Endothelial cell of umbilical vein (primary cell): Measurements from ENCODE around the gene FBXL22. TPM values are rescaled to one million over a fixed set of nuclear protein-coding genes. Genes with fewer than 3 reads are reported as not detected.

Experiments used
- BruUV-seq: library from RNA; stranded (reverse); fragments of 400-500 nt; replicated peaks from 2 replicates; lab custom pipeline; 2021; lab: Mats Ljungman, UMichigan
- CTCF ChIA-PET: fragments of 300-600, 350-600 bp; sonication (Branson Sonifier 250); formaldehyde crosslinking; loops from one replicate; lab custom pipeline; 2021; ENCODE audit warnings: antibody characterized with exemption, inconsistent platforms; lab: Charles Lee
- POLR2A ChIA-PET: fragments of 300-600, 350-600 bp; sonication (Branson Sonifier 250); formaldehyde crosslinking; loops from one replicate; lab custom pipeline; 2021; ENCODE audit warnings: antibody characterized with exemption, inconsistent platforms; lab: Charles Lee
- DNase-seq: peaks from one replicate; pipeline ENCODE4 v3.0.0-alpha.2; 2011; ENCODE audit warnings: low read depth, low spot score
- FAIRE-seq: peaks from 2 replicates; lab custom pipeline; 2011; peaks lifted over from hg19 to GRCh38; lab: Jason Lieb, UNC
- H2AFZ ChIP-seq: 2 replicates; pipeline ENCODE4 v1.6.0; 2012; ENCODE audit warnings: low read depth, low read length, control low read depth, inconsistent platforms
- H3K27ac ChIP-seq: 2 replicates; pipeline ENCODE4 v1.5.1; 2011; ENCODE audit warnings: low read depth, mild to moderate bottlenecking, control low read depth, low read length, moderate library complexity; ENCODE audit not compliant: insufficient read depth
- H3K27me3 ChIP-seq, 2 experiments: 2 replicates each; pipeline versions ENCODE4 v1.6.0 to v1.6.1; 2011; ENCODE audit warnings: low read length in 2 of 2, mixed read lengths in 1 of 2; ENCODE audit not compliant: control insufficient read depth in 2 of 2, insufficient read depth in 2 of 2
- H3K36me3 ChIP-seq, 2 experiments: 2 replicates in 1 of 2; 3 replicates in 1 of 2; pipeline ENCODE4 v1.5.1; 2011; ENCODE audit warnings: low read length in 2 of 2, mild to moderate bottlenecking in 1 of 2, moderate library complexity in 1 of 2; ENCODE audit not compliant: control insufficient read depth in 2 of 2, insufficient read depth in 2 of 2; ENCODE audit errors: extremely low read depth in 1 of 2
- H3K4me1 ChIP-seq: 3 replicates; pipeline ENCODE4 v1.5.1; 2011; ENCODE audit warnings: mild to moderate bottlenecking, low read length; ENCODE audit not compliant: control insufficient read depth, insufficient read depth; ENCODE audit errors: extremely low read depth
- H3K4me2 ChIP-seq: 2 replicates; pipeline ENCODE4 v1.6.1; 2011; ENCODE audit warnings: low read length, control low read depth, mixed read lengths; ENCODE audit not compliant: insufficient read depth
- H3K4me3 ChIP-seq, 3 experiments: fragments of 200-600 bp in 1 of 3; sonication (generic), shearing (Covaris generic) in 1 of 3; replicated peaks in 1 of 3; 2 replicates each; pipeline ENCODE4 v1.5.1; 2011 to 2016; ENCODE audit warnings: control low read depth in 3 of 3, low read length in 3 of 3, mild to moderate bottlenecking in 2 of 3, inconsistent platforms in 1 of 3, low read depth in 1 of 3, moderate library complexity in 1 of 3; ENCODE audit not compliant: insufficient read depth in 1 of 3
- H3K79me2 ChIP-seq: 2 replicates; pipeline ENCODE4 v1.6.0; 2012; ENCODE audit warnings: low read length, inconsistent platforms; ENCODE audit not compliant: control insufficient read depth, insufficient read depth
- H3K9ac ChIP-seq: replicated peaks from 2 replicates; pipeline ENCODE3; 2011; ENCODE audit warnings: low read length, control low read depth; ENCODE audit not compliant: insufficient read depth; ENCODE audit errors: extremely low read depth
- H3K9me1 ChIP-seq: replicated peaks from 3 replicates; pipeline ENCODE4 v1.6.0; 2011; ENCODE audit warnings: mild to moderate bottlenecking, low read length; ENCODE audit not compliant: control insufficient read depth, insufficient read depth; ENCODE audit errors: extremely low read depth
- H3K9me3 ChIP-seq: replicated peaks from 2 replicates; pipeline ENCODE4 v1.5.1; 2012; ENCODE audit warnings: low read length, inconsistent platforms; ENCODE audit not compliant: control insufficient read depth, insufficient read depth
- H4K20me1 ChIP-seq: replicated peaks from 2 replicates; pipeline ENCODE3; 2011; ENCODE audit warnings: mild to moderate bottlenecking, low read length; ENCODE audit not compliant: control insufficient read depth, insufficient read depth; ENCODE audit errors: extremely low read depth
- EZH2 ChIP-seq: IDR thresholded peaks from 2 replicates; pipeline ENCODE4 v1.6.1; 2012; ENCODE audit warnings: borderline replicate concordance, low read depth, mild to moderate bottlenecking, moderate library complexity, low read length, inconsistent platforms; ENCODE audit not compliant: severe bottlenecking
- FOS ChIP-seq: IDR thresholded peaks from 2 replicates; pipeline ENCODE4 v1.6.1; 2011; ENCODE audit warnings: mild to moderate bottlenecking, low read length, moderate library complexity, borderline replicate concordance; ENCODE audit not compliant: insufficient read depth
- GATA2 ChIP-seq: IDR thresholded peaks from 2 replicates; pipeline ENCODE4 v1.7.0; 2011; ENCODE audit warnings: low read depth, mild to moderate bottlenecking, moderate library complexity, mixed read lengths, low read length; ENCODE audit not compliant: insufficient read length, insufficient read depth
- JUN ChIP-seq: IDR thresholded peaks from 2 replicates; pipeline ENCODE4 v1.6.1; 2011; ENCODE audit warnings: borderline replicate concordance, low read depth; ENCODE audit not compliant: insufficient read length, insufficient read depth
- MYC ChIP-seq: IDR thresholded peaks from one replicate; pipeline ENCODE4 v1.6.1; 2011; ENCODE audit warnings: mild to moderate bottlenecking, low read depth, low read length
- POLR2A ChIP-seq: IDR thresholded peaks from 2 replicates; pipeline ENCODE4 v1.6.1; 2012; ENCODE audit warnings: low read depth, mild to moderate bottlenecking, control low read depth, low read length
- POLR2AphosphoS5 ChIP-seq: IDR thresholded peaks from 2 replicates; pipeline ENCODE4 v1.6.1; 2012; ENCODE audit warnings: low read depth, mild to moderate bottlenecking, control low read depth, low read length, moderate library complexity; ENCODE audit not compliant: insufficient read depth
- dilution Hi-C: fragments of 300-500 bp; cut with MboI; formaldehyde crosslinking; loops from one replicate; pipeline ENCODE4 v1.15.0; 2019; ENCODE audit warnings: low sequenced_read_pairs; ENCODE audit not compliant: extremely low pct_ligation_motif_present
- intact Hi-C: fragments of 100-400 bp; cut with micrococcal nuclease; formaldehyde crosslinking; loops from one replicate; pipeline ENCODE4 v1.10.0; 2022
- polyA plus RNA-seq, 4 experiments: library from polyadenylated mRNA; depleted of rRNA in 3 of 4; stranded (reverse) in 3 of 4; unstranded in 1 of 4; fragments of >200 nt; gene quantifications; 2 replicates each; pipeline versions ENCODE4 v1.2.1 to v1.2.3, GENCODE V29; 2011 to 2012; ENCODE audit warnings: missing spikeins in 1 of 4
- total RNA-seq: library from RNA; stranded (reverse); gene quantifications from 2 replicates; pipeline ENCODE4 v1.2.3, GENCODE V29; 2021
- TF ChIP-seq, protein P1 (sequence below): IDR thresholded peaks from 2 replicates; pipeline ENCODE4 v1.6.1; 2011; ENCODE audit not compliant: insufficient read depth, insufficient read length
- TF ChIP-seq, protein P2 (sequence below), 2 donors: IDR thresholded peaks; 1 replicate in 1 of 2; 2 replicates in 1 of 2; pipeline ENCODE4 v1.5.1; 2011; ENCODE audit warnings: low read length in 2 of 2, mild to moderate bottlenecking in 2 of 2, moderate library complexity in 2 of 2, control low read depth in 1 of 2, inconsistent platforms in 1 of 2, low read depth in 1 of 2; ENCODE audit not compliant: insufficient read depth in 1 of 2; ENCODE audit errors: extremely low read depth in 1 of 2

FBXL22 gene
- total and polyA plus RNA-seq, 2 donors (not counting 3 experiments of a cell fraction or from before 2014, with no cell fraction given), result 0.06 TPM; not detected in 1

DNA sequence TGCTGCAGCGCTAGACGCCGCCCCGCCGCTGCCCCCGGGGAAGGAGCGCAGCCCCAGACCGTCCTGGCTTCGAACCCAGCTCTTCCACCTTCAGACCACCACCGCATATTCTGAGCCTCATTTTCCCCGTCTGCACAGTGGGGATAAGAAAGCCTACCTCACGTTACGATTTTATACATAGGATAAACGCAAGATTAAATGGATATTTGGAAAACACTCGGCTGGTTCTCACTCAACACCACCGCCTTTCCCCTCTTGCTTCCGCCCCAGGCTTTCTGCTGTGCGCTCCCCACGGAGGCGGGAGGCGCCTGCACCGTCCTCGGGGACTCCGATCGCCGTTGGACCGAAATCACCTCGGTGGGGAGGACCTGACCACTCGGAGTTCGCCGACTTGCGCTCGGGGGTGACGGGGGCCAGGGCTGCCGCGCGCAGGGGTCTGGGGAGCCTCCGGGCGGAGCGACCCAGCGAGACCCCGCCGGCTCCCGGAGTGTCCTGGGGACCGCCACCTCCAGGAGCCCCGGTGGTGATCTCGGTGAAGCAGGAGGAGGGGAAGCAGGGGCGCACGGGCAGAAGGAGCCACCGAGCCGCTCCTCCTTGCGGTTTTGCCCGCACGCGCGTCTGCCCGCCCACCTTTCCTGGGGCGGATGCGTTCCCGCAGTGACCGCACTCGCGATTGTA, 4.0 kb downstream of the FBXL22 start:
- peaks cover 16% of the 10 kb centered on the region for H3K4me1 ChIP-seq
- H3K27ac ChIP-seq, result peak overlapping the region; percentile 27
- no TSS peak for BruUV-seq
- peak overlapping the region; percentile 90 for H3K4me2 ChIP-seq
- dilution Hi-C loops, result no loop called here
- H3K4me3 ChIP-seq, result peak overlapping the region; percentile 56 to 82 (median 71)
- TF ChIP-seq GATA2 (no peak), POLR2A (no peak)
- no peaks in the 10 kb centered on the region for H3K9me1 ChIP-seq
- FAIRE-seq (peak; percentile 96), DNase-seq (peak; percentile 33)
- H3K27me3 ChIP-seq, result no peaks in the 10 kb centered on the region
- H3K79me2 ChIP-seq, result no peaks in the 10 kb centered on the region
- POLR2A ChIA-PET, result no interaction called here
- no peaks in the 10 kb centered on the region for H4K20me1 ChIP-seq
- peak overlapping the region; percentile 82 for H2AFZ ChIP-seq
- CTCF ChIA-PET, result interaction anchor here (0.6 to 9.4 kb wide), 10 partner anchors 9 to 226 kb away, joined by 3 to 78 read pairs (median 4); partner anchors contain the start of gene USP3
- H3K9ac ChIP-seq, result peak overlapping the region; percentile 72
- H3K9me3 ChIP-seq, result no peaks in the 10 kb centered on the region
- no peaks in the 10 kb centered on the region for H3K36me3 ChIP-seq
- intact Hi-C loops, result no loop called here

DNA sequence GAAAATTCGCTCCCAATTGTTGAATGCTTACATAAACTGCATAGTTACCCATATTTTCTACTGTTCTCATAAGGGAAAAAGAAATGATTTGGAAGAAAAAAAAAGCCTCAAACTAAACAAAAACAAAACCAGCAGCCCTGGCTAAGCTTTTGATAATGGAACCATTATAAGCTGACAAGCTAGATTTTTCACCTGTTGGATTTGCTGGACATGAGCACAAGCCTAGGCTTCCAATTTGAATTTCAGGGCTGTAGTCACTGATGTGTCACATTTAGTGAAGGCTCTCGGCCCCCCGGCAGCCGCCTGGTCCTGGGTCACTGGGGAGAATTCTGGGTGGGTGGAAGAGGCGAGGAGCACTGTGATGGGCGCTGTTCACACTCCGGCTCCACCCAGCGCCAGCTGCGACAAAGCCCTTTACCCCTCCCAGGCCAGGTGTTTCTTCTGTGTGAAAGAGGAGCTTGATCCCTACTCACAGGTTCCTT, 4.6 kb downstream of the FBXL22 start:
- ChIA-PET POLR2A (interaction anchor here (0.6 kb wide), 1 partner anchor 202 kb away, joined by 3 read pairs; no protein-coding TSS in a partner anchor), CTCF (interaction anchor here (1.4 to 9.4 kb wide), 4 partner anchors 9 to 135 kb away, joined by 3 to 78 read pairs (median 15); partner anchors contain the start of gene USP3)
- H3K36me3 ChIP-seq, result no peaks in the 10 kb centered on the region
- H3K4me1 ChIP-seq, result peaks cover 17% of the 10 kb centered on the region
- H3K9me1 ChIP-seq, result no peaks in the 10 kb centered on the region
- peak overlapping the region; percentile 56 to 82 (median 71) for H3K4me3 ChIP-seq
- BruUV-seq, result no TSS peak
- dilution Hi-C loops, result no loop called here
- H2AFZ ChIP-seq, result no peak overlapping the region
- H3K9me3 ChIP-seq, result no peaks in the 10 kb centered on the region
- TF ChIP-seq MYC (no peak), POLR2A (no peak), GATA2 (no peak), FOS (no peak), POLR2AphosphoS5 (no peak), EZH2 (no peak), JUN (no peak)
- TF ChIP-seq, protein P1, sequence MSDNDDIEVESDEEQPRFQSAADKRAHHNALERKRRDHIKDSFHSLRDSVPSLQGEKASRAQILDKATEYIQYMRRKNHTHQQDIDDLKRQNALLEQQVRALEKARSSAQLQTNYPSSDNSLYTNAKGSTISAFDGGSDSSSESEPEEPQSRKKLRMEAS, result no peak
- TF ChIP-seq, protein P2, sequence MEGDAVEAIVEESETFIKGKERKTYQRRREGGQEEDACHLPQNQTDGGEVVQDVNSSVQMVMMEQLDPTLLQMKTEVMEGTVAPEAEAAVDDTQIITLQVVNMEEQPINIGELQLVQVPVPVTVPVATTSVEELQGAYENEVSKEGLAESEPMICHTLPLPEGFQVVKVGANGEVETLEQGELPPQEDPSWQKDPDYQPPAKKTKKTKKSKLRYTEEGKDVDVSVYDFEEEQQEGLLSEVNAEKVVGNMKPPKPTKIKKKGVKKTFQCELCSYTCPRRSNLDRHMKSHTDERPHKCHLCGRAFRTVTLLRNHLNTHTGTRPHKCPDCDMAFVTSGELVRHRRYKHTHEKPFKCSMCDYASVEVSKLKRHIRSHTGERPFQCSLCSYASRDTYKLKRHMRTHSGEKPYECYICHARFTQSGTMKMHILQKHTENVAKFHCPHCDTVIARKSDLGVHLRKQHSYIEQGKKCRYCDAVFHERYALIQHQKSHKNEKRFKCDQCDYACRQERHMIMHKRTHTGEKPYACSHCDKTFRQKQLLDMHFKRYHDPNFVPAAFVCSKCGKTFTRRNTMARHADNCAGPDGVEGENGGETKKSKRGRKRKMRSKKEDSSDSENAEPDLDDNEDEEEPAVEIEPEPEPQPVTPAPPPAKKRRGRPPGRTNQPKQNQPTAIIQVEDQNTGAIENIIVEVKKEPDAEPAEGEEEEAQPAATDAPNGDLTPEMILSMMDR (IDR thresholded peaks at IDR 0.05; ENCODE audit: extremely low read depth in 1 of 2, insufficient read depth in 1 of 2, low read depth in 1 of 2, low read length in 2 of 2), result no peak
- no peaks in the 10 kb centered on the region for H3K27me3 ChIP-seq
- no peak for DNase-seq
- intact Hi-C loops, result no loop called here
- peak; percentile 62 for FAIRE-seq
- H3K79me2 ChIP-seq, result no peaks in the 10 kb centered on the region
- no peak overlapping the region for H3K27ac ChIP-seq
- no peaks in the 10 kb centered on the region for H4K20me1 ChIP-seq
- H3K4me2 ChIP-seq, result peak overlapping the region; percentile 90
- peak overlapping the region; percentile 72 for H3K9ac ChIP-seq
